ENCODE results near the gene FABP7.

GRCh38 chr6:122780114-122780513, 598 bp downstream of the FABP7 start:
- no peak for TF ChIP-seq CTCF (IDR thresholded peaks at IDR 0.05; ENCODE audit: low read depth, low read length)
- TF ChIP-seq EZH2phosphoT487 (IDR thresholded peaks at IDR 0.05; ENCODE audit: low read depth): no peak

All from OCI-LY3 (cell line).